Activated B cell treated with CpG ODN at 0.5 μM for 24 hours (primary cell): ENCODE measurements around the gene LSM14A. TPM values are rescaled to one million over a fixed set of nuclear protein-coding genes. Genes with fewer than 3 reads are reported as not detected.

Experiments
- ATAC-seq: fragments of 200-7000 bp; cut with Tn5 transposase; one replicate; pipeline ENCODE4 v1.10.0; 2021; ENCODE audit warnings: low read depth, mild to moderate bottlenecking, moderate library complexity
- CTCF ChIA-PET: fragments of 350-600 bp; sonication (Branson Sonifier 250); formaldehyde crosslinking; loops from one replicate; lab custom pipeline; 2021; ENCODE audit warnings: antibody characterized with exemption; lab: Charles Lee
- POLR2A ChIA-PET: fragments of 350-600 bp; sonication (Branson Sonifier 250); formaldehyde crosslinking; loops from one replicate; lab custom pipeline; 2021; ENCODE audit warnings: antibody characterized with exemption; lab: Charles Lee
- DNase-seq: peaks from one replicate; pipeline ENCODE4 v3.0.0; 2022
- H3K27ac Mint-ChIP-seq: one replicate; pipeline ENCODE4 v1.8.0; 2020; ENCODE audit warnings: mixed read lengths
- H3K27me3 Mint-ChIP-seq: one replicate; pipeline ENCODE4 v1.8.0; 2021; ENCODE audit warnings: mixed read lengths
- H3K36me3 Mint-ChIP-seq: one replicate; pipeline ENCODE4 v1.8.0; 2021; ENCODE audit warnings: low read depth, mixed read lengths
- H3K4me1 Mint-ChIP-seq: one replicate; pipeline ENCODE4 v1.8.0; 2021; ENCODE audit warnings: mixed read lengths
- H3K4me3 Mint-ChIP-seq: one replicate; pipeline ENCODE4 v1.8.0; 2020; ENCODE audit warnings: mild to moderate bottlenecking, mixed read lengths
- H3K9me3 Mint-ChIP-seq: one replicate; pipeline ENCODE4 v1.8.0; 2020; ENCODE audit warnings: mixed read lengths
- intact Hi-C: fragments of 100-400 bp; cut with micrococcal nuclease; formaldehyde crosslinking; loops from one replicate; pipeline ENCODE4 v1.15.1; 2024
- total RNA-seq: library from RNA; stranded (reverse); gene quantifications from 2 replicates; pipeline ENCODE4 v1.2.3, GENCODE V29; 2022
- TF ChIP-seq, protein P1 (sequence below): fragments of 200-600 bp; IDR thresholded peaks from one replicate; pipeline ENCODE4 v1.8.0; 2022; ENCODE audit warnings: antibody characterized with exemption, mild to moderate bottlenecking

Gene LSM14A
- total RNA-seq, 1 donor from 2014 or later: 136 TPM

DNA sequence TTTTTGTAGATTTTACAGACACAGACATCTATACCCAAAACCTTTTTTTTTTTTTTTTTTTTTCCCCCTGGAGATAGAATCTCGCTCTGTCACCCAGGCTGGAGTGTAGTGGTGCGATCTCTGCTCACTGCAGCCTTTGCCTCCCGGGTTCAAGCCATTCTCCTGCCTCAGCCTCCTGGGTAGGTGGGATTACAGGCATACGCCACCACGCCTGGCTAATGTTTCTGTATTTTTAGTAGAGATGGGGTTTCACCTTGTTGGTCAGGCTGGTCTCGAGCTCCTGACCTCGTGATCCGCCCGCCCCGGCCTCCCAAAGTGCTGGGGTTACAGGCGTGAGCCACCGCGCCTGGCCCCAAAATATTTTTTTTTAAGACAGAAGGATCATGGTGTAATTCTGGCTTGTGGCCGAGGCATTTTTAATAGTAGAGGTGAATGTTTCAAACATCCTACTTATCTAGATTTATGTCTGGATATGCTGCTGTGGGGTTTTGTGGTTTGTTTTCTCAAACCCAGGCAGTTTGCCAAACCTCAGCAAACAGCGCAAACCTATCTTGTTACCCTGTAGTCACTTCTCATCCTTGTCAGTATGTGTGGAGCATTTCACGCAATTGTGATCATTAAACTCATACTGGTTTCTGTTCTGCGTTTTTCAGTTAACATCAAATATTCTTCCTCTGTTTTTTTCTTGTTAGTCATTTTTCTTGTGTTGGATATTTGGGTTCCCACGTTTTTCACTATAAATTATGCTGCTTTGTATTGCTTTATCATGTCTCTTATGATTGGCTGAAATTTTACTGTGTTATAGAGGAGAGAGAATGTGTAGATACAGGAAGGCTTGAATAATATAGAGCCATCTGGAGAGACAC is 45.9 kb downstream of the LSM14A start:
- no peaks in the 10 kb centered on the region for H3K27me3 Mint-ChIP-seq
- CTCF ChIA-PET: interaction anchor here (1.0 to 2.5 kb wide), 4 partner anchors 24 to 128 kb away, joined by 3 to 12 read pairs (median 4); no protein-coding TSS in a partner anchor
- peak overlapping the region; percentile 82 for H3K27ac Mint-ChIP-seq
- peaks cover 69% of the 10 kb centered on the region for H3K36me3 Mint-ChIP-seq
- no peaks in the 10 kb centered on the region for H3K9me3 Mint-ChIP-seq
- peaks cover 29% of the 10 kb centered on the region for H3K4me1 Mint-ChIP-seq
- H3K4me3 Mint-ChIP-seq: peak overlapping the region; percentile 29
- POLR2A ChIA-PET: interaction anchor here (0.6 to 2.9 kb wide), 3 partner anchors 10 to 78 kb away, joined by 6 to 11 read pairs (median 8); partner anchors contain the start of gene LSM14A
- DNase-seq: no peak
- intact Hi-C loops: no loop called here
- ATAC-seq: peak; percentile 89
- TF ChIP-seq, protein P1, sequence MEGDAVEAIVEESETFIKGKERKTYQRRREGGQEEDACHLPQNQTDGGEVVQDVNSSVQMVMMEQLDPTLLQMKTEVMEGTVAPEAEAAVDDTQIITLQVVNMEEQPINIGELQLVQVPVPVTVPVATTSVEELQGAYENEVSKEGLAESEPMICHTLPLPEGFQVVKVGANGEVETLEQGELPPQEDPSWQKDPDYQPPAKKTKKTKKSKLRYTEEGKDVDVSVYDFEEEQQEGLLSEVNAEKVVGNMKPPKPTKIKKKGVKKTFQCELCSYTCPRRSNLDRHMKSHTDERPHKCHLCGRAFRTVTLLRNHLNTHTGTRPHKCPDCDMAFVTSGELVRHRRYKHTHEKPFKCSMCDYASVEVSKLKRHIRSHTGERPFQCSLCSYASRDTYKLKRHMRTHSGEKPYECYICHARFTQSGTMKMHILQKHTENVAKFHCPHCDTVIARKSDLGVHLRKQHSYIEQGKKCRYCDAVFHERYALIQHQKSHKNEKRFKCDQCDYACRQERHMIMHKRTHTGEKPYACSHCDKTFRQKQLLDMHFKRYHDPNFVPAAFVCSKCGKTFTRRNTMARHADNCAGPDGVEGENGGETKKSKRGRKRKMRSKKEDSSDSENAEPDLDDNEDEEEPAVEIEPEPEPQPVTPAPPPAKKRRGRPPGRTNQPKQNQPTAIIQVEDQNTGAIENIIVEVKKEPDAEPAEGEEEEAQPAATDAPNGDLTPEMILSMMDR: no peak

DNA sequence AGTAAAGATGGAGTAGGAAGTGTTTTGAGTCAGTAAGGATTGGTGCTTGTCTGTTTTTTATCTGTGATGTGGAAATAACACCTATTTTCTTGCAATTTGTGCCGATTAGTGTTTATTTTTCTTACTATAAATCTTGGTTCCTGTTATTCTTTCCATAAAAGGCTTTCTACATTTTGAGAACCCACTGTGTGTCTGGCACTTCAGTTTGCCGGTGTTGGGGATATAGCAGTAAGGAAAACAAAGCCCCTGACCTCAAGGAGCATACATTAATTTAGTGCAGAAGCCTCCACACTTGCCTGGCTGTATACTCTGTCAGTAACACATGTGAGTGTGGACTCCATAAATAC is 46.5 kb downstream of the LSM14A start:
- intact Hi-C loops: no loop called here
- Mint-ChIP-seq H3K27ac (peak overlapping the region; percentile 82), H3K27me3 (no peaks in the 10 kb centered on the region), H3K36me3 (peaks cover 69% of the 10 kb centered on the region), H3K4me3 (peak overlapping the region; percentile 29), H3K9me3 (no peaks in the 10 kb centered on the region), H3K4me1 (peaks cover 29% of the 10 kb centered on the region)
- ChIA-PET CTCF (interaction anchor here (1.0 to 2.5 kb wide), 7 partner anchors 8 to 128 kb away, joined by 3 to 12 read pairs (median 4); partner anchors contain the start of gene LSM14A), POLR2A (interaction anchor here (2.9 kb wide), 1 partner anchor 47 kb away, joined by 11 read pairs; the partner anchor contains the start of gene LSM14A)
- ATAC-seq (no peak), DNase-seq (no peak)
- TF ChIP-seq, protein P1: no peak

DNA sequence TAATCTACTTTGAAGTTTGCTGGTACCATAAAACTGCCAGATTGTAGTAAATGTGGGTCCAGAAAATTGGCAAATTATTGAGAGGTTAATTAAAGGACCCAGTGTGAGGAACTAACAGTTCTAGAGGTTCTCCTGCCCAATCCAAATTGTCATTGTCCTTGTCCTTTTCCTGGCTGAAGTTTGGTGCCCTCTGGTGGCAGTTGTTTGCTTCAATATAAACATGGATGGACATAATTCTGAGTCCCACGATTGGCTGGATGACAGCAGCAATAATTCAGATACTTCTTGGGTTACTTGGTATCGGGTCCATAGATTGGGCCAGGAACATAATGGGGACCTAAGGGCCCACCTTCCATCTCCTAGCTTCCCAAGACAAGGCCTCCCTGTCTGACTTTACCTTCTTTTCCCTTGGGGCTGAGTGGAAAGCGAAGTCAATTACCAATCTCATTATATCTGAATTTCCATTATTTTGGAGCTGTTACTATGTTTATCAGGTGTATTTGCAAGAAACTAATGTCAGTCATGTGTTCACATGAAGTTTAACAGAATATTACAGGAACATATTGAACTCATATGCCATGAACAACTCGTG is 48.3 kb downstream of the LSM14A start:
- POLR2A ChIA-PET: interaction anchor here (0.6 kb wide), 1 partner anchor 26 kb away, joined by 3 read pairs; no protein-coding TSS in a partner anchor

DNA sequence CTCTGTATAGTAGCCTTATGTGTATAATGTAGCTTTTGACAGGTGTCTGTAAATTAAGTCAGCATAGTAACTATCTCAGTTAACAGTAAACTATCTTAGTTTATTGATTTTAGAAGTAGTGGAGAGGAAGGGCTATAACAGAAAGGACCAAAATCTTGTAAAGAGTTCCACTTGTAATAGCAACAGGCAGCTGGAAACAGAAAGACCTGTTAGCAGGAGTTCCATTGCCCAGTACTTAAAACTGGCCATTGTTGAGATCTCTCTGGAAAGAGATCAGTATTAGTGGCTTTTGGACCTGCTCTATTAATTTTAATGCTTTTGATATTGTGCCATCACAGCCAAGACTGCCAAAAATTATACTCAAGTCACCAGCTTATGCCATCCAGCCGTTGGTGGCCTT is 50.1 kb downstream of the LSM14A start:
- peaks cover 85% of the 10 kb centered on the region for H3K36me3 Mint-ChIP-seq
- H3K27ac Mint-ChIP-seq: no peak overlapping the region
- TF ChIP-seq, protein P1: no peak
- ATAC-seq (no peak), DNase-seq (no peak)
- no peaks in the 10 kb centered on the region for H3K27me3 Mint-ChIP-seq
- no peak overlapping the region for H3K4me3 Mint-ChIP-seq
- peaks cover 28% of the 10 kb centered on the region for H3K4me1 Mint-ChIP-seq
- no peaks in the 10 kb centered on the region for H3K9me3 Mint-ChIP-seq
- ChIA-PET POLR2A (no interaction called here), CTCF (interaction anchor here (1.2 kb wide), 1 partner anchor 444 kb away, joined by 4 read pairs; no protein-coding TSS in a partner anchor)
- intact Hi-C loops: loop anchor here (5.0 kb wide), 1 partner anchor 180 kb away; no protein-coding TSS in a partner anchor

More for the DNA sequence above, 48.3 kb downstream of the LSM14A start:
- peaks cover 75% of the 10 kb centered on the region for H3K36me3 Mint-ChIP-seq
- TF ChIP-seq, protein P1: peak; percentile 14
- H3K27me3 Mint-ChIP-seq: no peaks in the 10 kb centered on the region
- H3K27ac Mint-ChIP-seq: peak overlapping the region; percentile 50
- DNase-seq (peak; percentile 20), ATAC-seq (no peak)
- H3K9me3 Mint-ChIP-seq: no peaks in the 10 kb centered on the region
- intact Hi-C loops: loop anchor here (1.0 to 5.0 kb wide), 3 partner anchors 48 to 178 kb away; partner anchors contain the start of gene LSM14A
- peaks cover 35% of the 10 kb centered on the region for H3K4me1 Mint-ChIP-seq
- CTCF ChIA-PET: interaction anchor here (0.8 to 1.5 kb wide), 3 partner anchors 48 to 98 kb away, joined by 4 to 5 read pairs (median 5); partner anchors contain the start of gene LSM14A
- no peak overlapping the region for H3K4me3 Mint-ChIP-seq
